HG03457 (cell line): ENCODE results near the gene TSPYL1.
"Not testable (repeated sequence)": the region's sequence is repeated elsewhere in the genome, so short reads cannot be mapped to it uniquely, and the experiment has no call there.

Source experiments
- ATAC-seq: cut with Tn5 transposase; IDR thresholded peaks from one replicate; pipeline ENCODE4 v1.9.1; 2021; ENCODE audit warnings: moderate number of reproducible peaks; ENCODE audit not compliant: unreplicated experiment

TSPYL1 gene

GRCh38 chr6:116298973-116299372 lies 19.2 kb upstream of the TSPYL1 start:
- ATAC-seq: peak; percentile 68

GRCh38 chr6:116298273-116298672 lies 18.5 kb upstream of the TSPYL1 start:
- ATAC-seq: no peak

- ATAC-seq: no peak
Measured at GRCh38 chr6:116292553-116292952, 12.8 kb upstream of the TSPYL1 start.

- ATAC-seq: no peak
Measured at GRCh38 chr6:116291701-116292396, 12.1 kb upstream of the TSPYL1 start.

GRCh38 chr6:116290799-116291198 lies 11.1 kb upstream of the TSPYL1 start:
- no peak for ATAC-seq

- ATAC-seq: no peak
Measured at GRCh38 chr6:116289876-116290275, 10.1 kb upstream of the TSPYL1 start.

GRCh38 chr6:116287689-116288282 lies 8.1 kb upstream of the TSPYL1 start:
- ATAC-seq: no peak

- ATAC-seq: no peak
Measured at GRCh38 chr6:116286773-116287358, 7.1 kb upstream of the TSPYL1 start.

- ATAC-seq: not testable (repeated sequence)
Measured at GRCh38 chr6:116284984-116285383, 5.3 kb upstream of the TSPYL1 start.

GRCh38 chr6:116283191-116283590 lies 3.5 kb upstream of the TSPYL1 start:
- no peak for ATAC-seq

GRCh38 chr6:116282698-116283097 lies 3.0 kb upstream of the TSPYL1 start:
- ATAC-seq: no peak

- no peak for ATAC-seq
Measured at GRCh38 chr6:116280933-116281316, 1.2 kb upstream of the TSPYL1 start.

GRCh38 chr6:116280161-116280932 lies 617 bp upstream of the TSPYL1 start:
- ATAC-seq: no peak

- no peak for ATAC-seq
Measured at GRCh38 chr6:116278854-116279231, 887 bp downstream of the TSPYL1 start.

GRCh38 chr6:116278481-116278829 lies 1.3 kb downstream of the TSPYL1 start:
- ATAC-seq: no peak

- ATAC-seq: no peak
Measured at GRCh38 chr6:116277124-116277523, 2.6 kb downstream of the TSPYL1 start.

GRCh38 chr6:116271149-116271708 lies 8.5 kb downstream of the TSPYL1 start:
- ATAC-seq: no peak

GRCh38 chr6:116268589-116269293 lies 11.0 kb downstream of the TSPYL1 start:
- peak; percentile 79 for ATAC-seq

GRCh38 chr6:116267836-116268588 lies 11.7 kb downstream of the TSPYL1 start:
- no peak for ATAC-seq

- no peak for ATAC-seq
Measured at GRCh38 chr6:116266803-116267202, 12.9 kb downstream of the TSPYL1 start.
